Progenitor cell of endocrine pancreas (in vitro differentiated cells): ENCODE data around the gene ARAP1. TPM values are rescaled to one million over a fixed set of nuclear protein-coding genes. Genes with fewer than 3 reads are reported as not detected.

ENCODE experiments used
- DNase-seq: peaks from one replicate; pipeline ENCODE4 v3.0.0; 2021; ENCODE audit warnings: low spot score; ENCODE audit not compliant: unreplicated experiment
- H3K27ac Mint-ChIP-seq: 2 replicates; pipeline ENCODE4 v1.8.0; 2021; ENCODE audit warnings: mild to moderate bottlenecking, moderate library complexity, mixed read lengths
- H3K27me3 Mint-ChIP-seq: 2 replicates; pipeline ENCODE4 v1.8.0; 2021; ENCODE audit warnings: mixed read lengths
- H3K36me3 Mint-ChIP-seq: 2 replicates; pipeline ENCODE4 v1.8.0; 2022; ENCODE audit warnings: mixed read lengths; ENCODE audit not compliant: insufficient read depth
- H3K4me1 Mint-ChIP-seq: 2 replicates; pipeline ENCODE4 v1.8.0; 2021; ENCODE audit warnings: low read depth, mixed read lengths
- H3K4me3 Mint-ChIP-seq: 2 replicates; pipeline ENCODE4 v1.8.0; 2021; ENCODE audit warnings: low read depth, mild to moderate bottlenecking, moderate library complexity, mixed read lengths
- H3K9me3 Mint-ChIP-seq: 2 replicates; pipeline ENCODE4 v1.8.0; 2021; ENCODE audit warnings: low read depth, mixed read lengths
- total RNA-seq: library from RNA; stranded (reverse); gene quantifications from 2 replicates; pipeline ENCODE4 v1.2.1, GENCODE V29; 2021
- TF ChIP-seq, protein P1 (sequence below): fragments of 200-600 bp; sonication (generic); IDR thresholded peaks from one replicate; pipeline ENCODE4 v1.5.0; 2021; ENCODE audit warnings: antibody characterized with exemption, mild to moderate bottlenecking; ENCODE audit not compliant: unreplicated experiment

Gene ARAP1
- total RNA-seq, 1 donor from 2014 or later: 86.7 TPM

DNA sequence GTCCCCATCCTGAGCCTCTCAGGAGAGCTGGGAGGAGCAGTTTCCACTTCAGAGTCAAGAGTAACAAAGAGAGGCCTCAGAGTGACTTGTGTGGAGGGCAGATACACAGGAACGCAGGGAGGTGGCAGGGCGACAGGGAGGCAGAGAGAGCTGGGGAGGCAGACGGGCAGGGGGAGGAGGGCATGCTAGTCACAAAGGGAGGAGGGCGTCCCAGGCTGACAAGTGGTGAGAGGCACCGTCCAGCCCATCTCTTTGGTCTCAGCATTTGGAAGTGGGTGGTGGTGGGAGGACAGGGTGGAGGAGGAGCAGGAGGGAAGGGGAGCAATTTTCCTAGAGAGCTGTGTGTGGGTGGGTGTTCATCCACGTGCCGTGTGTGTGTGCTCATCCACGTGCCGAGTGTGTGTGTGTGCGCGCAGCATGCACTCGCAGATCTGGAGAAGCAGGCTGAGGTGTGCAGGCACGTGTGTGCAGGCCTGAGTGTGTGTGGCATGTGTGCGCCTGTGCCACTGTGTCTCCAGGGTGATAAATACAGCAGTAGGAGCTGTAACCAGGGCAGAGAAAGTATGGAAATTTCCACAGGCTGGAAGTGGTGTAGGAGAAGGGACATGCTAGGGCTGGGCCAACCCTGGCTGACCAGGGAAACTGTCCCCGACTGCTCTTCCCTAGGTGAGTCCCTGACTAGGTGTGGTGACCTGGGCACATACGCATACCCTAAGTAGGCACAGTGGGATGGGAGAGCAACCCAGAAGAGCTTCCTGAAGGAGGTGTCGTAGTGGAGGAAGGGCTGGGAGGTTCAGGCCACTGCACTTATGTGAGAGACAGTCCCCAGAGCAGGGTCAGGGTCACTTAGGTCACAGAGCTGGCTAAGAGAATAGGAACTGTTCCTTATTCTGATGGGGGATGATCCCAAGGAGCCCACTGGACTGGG, 70.7 kb downstream of the ARAP1 start:
- H3K27ac Mint-ChIP-seq: no peak overlapping the region
- H3K9me3 Mint-ChIP-seq: no peaks in the 10 kb centered on the region

DNA sequence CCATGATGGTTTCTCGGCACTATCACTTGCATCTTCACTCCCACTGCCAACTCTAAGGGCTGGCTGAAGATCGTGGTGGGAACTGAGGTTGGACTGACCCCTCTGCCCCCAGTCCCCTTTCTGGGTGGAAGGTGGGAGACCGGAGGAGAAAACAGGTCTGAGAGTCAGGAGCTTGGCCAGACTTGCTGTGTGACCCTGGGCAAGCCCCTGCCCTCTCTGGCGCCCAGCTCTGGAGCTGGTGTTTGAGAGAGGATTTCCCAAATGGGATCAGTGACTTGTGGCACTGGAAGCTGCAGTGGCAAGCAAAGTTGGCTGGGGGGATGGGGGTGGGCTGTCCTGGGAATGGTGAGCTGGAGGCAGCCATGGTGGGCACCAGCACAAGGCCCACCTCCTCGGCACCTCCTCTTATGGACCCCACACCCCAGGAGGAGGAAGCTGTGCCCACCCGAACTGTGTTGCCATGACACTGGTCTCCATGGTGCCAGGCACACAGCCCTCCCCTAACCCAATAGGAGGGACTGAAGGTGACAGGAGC, 71.5 kb downstream of the ARAP1 start:
- Mint-ChIP-seq H3K4me1 (no peaks in the 10 kb centered on the region), H3K4me3 (no peak overlapping the region), H3K27ac (no peak overlapping the region), H3K27me3 (peaks cover 48% of the 10 kb centered on the region), H3K36me3 (no peaks in the 10 kb centered on the region), H3K9me3 (no peaks in the 10 kb centered on the region)
- DNase-seq: no peak
- TF ChIP-seq, protein P1, sequence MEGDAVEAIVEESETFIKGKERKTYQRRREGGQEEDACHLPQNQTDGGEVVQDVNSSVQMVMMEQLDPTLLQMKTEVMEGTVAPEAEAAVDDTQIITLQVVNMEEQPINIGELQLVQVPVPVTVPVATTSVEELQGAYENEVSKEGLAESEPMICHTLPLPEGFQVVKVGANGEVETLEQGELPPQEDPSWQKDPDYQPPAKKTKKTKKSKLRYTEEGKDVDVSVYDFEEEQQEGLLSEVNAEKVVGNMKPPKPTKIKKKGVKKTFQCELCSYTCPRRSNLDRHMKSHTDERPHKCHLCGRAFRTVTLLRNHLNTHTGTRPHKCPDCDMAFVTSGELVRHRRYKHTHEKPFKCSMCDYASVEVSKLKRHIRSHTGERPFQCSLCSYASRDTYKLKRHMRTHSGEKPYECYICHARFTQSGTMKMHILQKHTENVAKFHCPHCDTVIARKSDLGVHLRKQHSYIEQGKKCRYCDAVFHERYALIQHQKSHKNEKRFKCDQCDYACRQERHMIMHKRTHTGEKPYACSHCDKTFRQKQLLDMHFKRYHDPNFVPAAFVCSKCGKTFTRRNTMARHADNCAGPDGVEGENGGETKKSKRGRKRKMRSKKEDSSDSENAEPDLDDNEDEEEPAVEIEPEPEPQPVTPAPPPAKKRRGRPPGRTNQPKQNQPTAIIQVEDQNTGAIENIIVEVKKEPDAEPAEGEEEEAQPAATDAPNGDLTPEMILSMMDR: no peak

More for the DNA sequence above, 70.7 kb downstream of the ARAP1 start:
- no peak for DNase-seq
- TF ChIP-seq, protein P1: no peak
- Mint-ChIP-seq H3K4me1 (no peaks in the 10 kb centered on the region), H3K36me3 (peaks cover under 1% of the 10 kb centered on the region), H3K27me3 (peaks cover 40% of the 10 kb centered on the region), H3K4me3 (no peak overlapping the region)

DNA sequence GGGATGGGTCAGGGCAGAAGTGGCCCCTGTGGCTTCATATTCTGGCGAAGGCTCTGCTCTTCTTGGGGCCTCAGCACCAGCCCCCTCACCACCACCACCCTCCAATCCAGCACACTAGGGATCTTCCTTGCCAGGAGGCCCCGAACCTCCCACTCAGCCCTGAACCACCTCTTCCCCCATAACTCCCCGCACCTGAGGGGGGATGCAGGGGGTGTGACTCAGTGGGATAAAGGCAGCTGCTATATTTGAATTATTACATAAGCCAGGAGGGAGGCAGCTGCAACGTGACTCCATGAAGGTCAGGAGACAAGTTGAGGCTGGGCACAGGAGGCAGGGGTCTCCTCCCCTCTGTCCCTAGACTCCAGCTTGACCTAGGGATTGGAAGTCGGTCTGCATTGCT, 72.3 kb downstream of the ARAP1 start:
- no peak for DNase-seq
- TF ChIP-seq, protein P1: no peak
- H3K4me3 Mint-ChIP-seq: no peak overlapping the region
- peaks cover 57% of the 10 kb centered on the region for H3K27me3 Mint-ChIP-seq
- H3K4me1 Mint-ChIP-seq: no peaks in the 10 kb centered on the region
- H3K9me3 Mint-ChIP-seq: no peaks in the 10 kb centered on the region
- no peak overlapping the region for H3K27ac Mint-ChIP-seq
- H3K36me3 Mint-ChIP-seq: no peaks in the 10 kb centered on the region

DNA sequence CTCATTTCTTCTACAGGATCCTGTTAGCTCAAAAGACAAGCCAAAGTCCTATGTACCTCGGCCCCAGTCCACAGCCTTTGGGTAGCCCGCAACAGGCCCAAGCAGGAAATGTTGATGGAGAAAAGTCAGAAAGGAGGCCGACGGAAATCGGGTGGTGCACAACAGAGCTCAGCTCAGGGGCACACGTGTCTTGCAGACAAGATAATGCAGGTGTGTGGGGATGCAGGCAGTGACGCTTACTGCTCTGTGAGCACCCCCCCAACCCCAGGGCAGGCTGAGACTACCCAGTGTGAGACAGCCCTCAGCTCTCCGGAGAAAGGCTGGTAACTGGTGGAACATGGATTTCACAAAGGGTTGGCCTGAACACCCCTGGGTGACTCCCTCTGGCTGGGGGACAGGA, 73.7 kb downstream of the ARAP1 start:
- DNase-seq: no peak
- Mint-ChIP-seq H3K36me3 (no peaks in the 10 kb centered on the region), H3K4me1 (no peaks in the 10 kb centered on the region), H3K27me3 (peaks cover 70% of the 10 kb centered on the region), H3K27ac (no peak overlapping the region), H3K9me3 (no peaks in the 10 kb centered on the region), H3K4me3 (no peak overlapping the region)
- TF ChIP-seq, protein P1: no peak

DNA sequence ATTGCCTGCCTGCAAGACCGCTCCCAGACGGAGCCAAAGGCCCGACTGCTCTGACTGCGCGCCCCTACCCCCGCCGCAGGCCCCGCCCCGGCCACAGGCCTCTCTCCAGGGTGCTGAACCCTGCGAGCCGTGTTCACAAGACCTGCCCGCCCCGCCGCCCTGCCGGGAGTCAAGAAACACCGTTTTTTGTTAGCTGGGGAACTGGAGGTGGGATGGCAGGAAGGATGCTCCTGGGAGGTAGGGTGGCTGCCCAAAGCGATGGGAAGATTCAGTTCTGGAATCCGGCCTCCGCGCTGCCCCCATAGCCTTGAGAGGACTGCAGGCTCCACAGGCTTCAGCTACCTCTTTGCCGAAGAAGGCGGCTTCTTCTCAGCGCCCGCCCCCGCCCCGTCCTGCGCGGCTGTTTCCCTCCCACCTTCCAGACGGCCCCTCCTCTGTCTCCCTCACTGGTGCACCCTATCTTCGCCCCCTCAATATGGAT, 75.3 kb downstream of the ARAP1 start:
- no peaks in the 10 kb centered on the region for H3K9me3 Mint-ChIP-seq
- peak; percentile 90 for DNase-seq
- H3K36me3 Mint-ChIP-seq: no peaks in the 10 kb centered on the region
- no peaks in the 10 kb centered on the region for H3K4me1 Mint-ChIP-seq
- no peak overlapping the region for H3K4me3 Mint-ChIP-seq
- H3K27ac Mint-ChIP-seq: no peak overlapping the region
- peaks cover 86% of the 10 kb centered on the region for H3K27me3 Mint-ChIP-seq
- TF ChIP-seq, protein P1: no peak
